OCI-LY3 (cell line): Measurements from ENCODE around the gene ECT2.

Experiments
- H2AFZ ChIP-seq: fragments of 200-600, 300-600 bp; shearing (Covaris generic); 2 replicates; pipeline ENCODE4 v1.6.0; 2014; ENCODE audit warnings: antibody characterized with exemption, low read depth, low read length
- H3K27ac ChIP-seq: fragments of 200-600, 300-600 bp; sonication (generic); 2 replicates; pipeline ENCODE4 v1.5.1; 2014; ENCODE audit warnings: mild to moderate bottlenecking, low read length, moderate library complexity, mixed read lengths
- H3K27me3 ChIP-seq: fragments of 200-600, 300-600 bp; sonication (generic); 2 replicates; pipeline ENCODE4 v1.6.1; 2014; ENCODE audit warnings: low read depth, low read length, mixed read lengths
- H3K36me3 ChIP-seq: fragments of 200-600, 300-600 bp; sonication (generic); replicated peaks from 2 replicates; pipeline ENCODE3; 2014; ENCODE audit warnings: low read depth, low read length, mixed read lengths
- H3K4me1 ChIP-seq: fragments of 300-600, 200-600 bp; sonication (generic); 2 replicates; pipeline ENCODE4 v1.6.1; 2014; ENCODE audit warnings: low read length, mixed read lengths
- H3K4me2 ChIP-seq: fragments of 200-600, 300-600 bp; sonication (generic); 2 replicates; pipeline ENCODE4 v1.6.1; 2014; ENCODE audit warnings: low read length, mixed read lengths
- H3K4me3 ChIP-seq: fragments of 300-600, 200-600 bp; sonication (generic); 2 replicates; pipeline ENCODE4 v1.5.1; 2014; ENCODE audit warnings: antibody characterized with exemption, mild to moderate bottlenecking, low read length, moderate library complexity
- H3K79me2 ChIP-seq: fragments of 300-600, 200-600 bp; shearing (Covaris generic); 2 replicates; pipeline ENCODE4 v1.6.1; 2014; ENCODE audit warnings: mild to moderate bottlenecking, low read length, mixed read lengths
- H3K9ac ChIP-seq: fragments of 300-600, 200-600 bp; shearing (Covaris generic); 2 replicates; pipeline ENCODE4 v1.6.0; 2014; ENCODE audit warnings: mild to moderate bottlenecking, low read length, moderate library complexity
- H3K9me3 ChIP-seq: fragments of 200-600, 300-600 bp; shearing (Covaris generic); 2 replicates; pipeline ENCODE4 v1.6.1; 2014; ENCODE audit warnings: low read length, mixed read lengths; ENCODE audit not compliant: insufficient read depth
- H4K20me1 ChIP-seq: fragments of 200-600, 300-600 bp; sonication (generic); 2 replicates; pipeline ENCODE4 v1.6.1; 2016; ENCODE audit warnings: low read length, mixed read lengths; ENCODE audit not compliant: insufficient read depth
- EZH2phosphoT487 ChIP-seq: fragments of 200-600 bp; shearing (Covaris generic); IDR thresholded peaks from 2 replicates; pipeline ENCODE4 v1.6.1; 2018; ENCODE audit warnings: antibody characterized with exemption, mixed run types, low read depth
- TF ChIP-seq, protein P1 (sequence below): fragments of 200-600, 300-600 bp; sonication (generic); IDR thresholded peaks from 2 replicates; pipeline ENCODE4 v1.5.1; 2014; ENCODE audit warnings: antibody characterized with exemption, low read length, low read depth

The ECT2 gene

GRCh38 chr3:172853005-172853404 lies 102.5 kb downstream of the ECT2 start:
- Histone ChIP-seq H3K27ac (no peak overlapping the region), H2AFZ (no peak overlapping the region), H3K4me2 (no peak overlapping the region), H3K4me1 (no peaks in the 10 kb centered on the region; the same call in 1 of the 2 replicates), H3K9me3 (no peaks in the 10 kb centered on the region), H4K20me1 (no peaks in the 10 kb centered on the region), H3K79me2 (no peaks in the 10 kb centered on the region), H3K9ac (no peak overlapping the region), H3K36me3 (no peaks in the 10 kb centered on the region), H3K4me3 (no peak overlapping the region), H3K27me3 (no peaks in the 10 kb centered on the region)
- TF ChIP-seq, protein P1, sequence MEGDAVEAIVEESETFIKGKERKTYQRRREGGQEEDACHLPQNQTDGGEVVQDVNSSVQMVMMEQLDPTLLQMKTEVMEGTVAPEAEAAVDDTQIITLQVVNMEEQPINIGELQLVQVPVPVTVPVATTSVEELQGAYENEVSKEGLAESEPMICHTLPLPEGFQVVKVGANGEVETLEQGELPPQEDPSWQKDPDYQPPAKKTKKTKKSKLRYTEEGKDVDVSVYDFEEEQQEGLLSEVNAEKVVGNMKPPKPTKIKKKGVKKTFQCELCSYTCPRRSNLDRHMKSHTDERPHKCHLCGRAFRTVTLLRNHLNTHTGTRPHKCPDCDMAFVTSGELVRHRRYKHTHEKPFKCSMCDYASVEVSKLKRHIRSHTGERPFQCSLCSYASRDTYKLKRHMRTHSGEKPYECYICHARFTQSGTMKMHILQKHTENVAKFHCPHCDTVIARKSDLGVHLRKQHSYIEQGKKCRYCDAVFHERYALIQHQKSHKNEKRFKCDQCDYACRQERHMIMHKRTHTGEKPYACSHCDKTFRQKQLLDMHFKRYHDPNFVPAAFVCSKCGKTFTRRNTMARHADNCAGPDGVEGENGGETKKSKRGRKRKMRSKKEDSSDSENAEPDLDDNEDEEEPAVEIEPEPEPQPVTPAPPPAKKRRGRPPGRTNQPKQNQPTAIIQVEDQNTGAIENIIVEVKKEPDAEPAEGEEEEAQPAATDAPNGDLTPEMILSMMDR = no peak
- no peak for TF ChIP-seq EZH2phosphoT487

DNA sequence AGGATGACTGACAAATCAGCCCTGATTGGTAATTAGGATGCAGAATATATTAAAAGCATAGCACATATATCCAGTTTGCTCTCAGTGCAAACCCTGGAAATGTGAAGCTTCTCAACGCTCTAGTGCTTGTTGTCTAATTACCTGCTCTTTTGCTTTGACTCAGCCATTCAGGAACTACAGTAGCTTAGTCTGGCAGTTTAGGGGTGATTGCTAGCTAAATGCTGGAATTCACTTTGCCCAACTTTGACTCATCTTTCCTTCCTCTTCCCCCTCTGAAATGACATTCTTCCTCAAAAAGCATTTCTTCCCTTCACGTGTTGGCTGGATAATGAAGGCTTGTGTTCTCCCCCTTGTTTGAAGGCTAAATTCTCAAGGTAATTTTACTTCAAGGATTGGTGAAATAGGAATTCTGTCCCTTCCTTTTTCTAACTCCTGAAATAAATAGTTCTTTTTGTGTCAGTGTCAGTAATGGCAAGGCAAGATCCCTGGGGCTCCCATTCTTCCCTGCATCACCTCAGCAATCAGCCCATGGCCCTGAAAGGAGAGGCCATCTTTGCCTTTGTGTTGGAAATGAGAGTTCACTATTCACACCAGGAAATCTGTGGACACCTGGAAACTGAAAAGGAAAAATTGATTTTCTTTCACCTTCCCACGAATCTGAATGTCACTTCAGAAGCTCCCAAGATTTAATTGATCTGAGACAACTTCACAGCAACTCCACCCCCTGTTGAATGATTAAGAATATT lies 103.6 kb downstream of the ECT2 start:
- Histone ChIP-seq H2AFZ (no peak overlapping the region), H3K79me2 (no peaks in the 10 kb centered on the region), H3K9me3 (no peaks in the 10 kb centered on the region), H3K27ac (no peak overlapping the region), H3K4me1 (no peaks in the 10 kb centered on the region; the same call in 1 of the 2 replicates), H4K20me1 (no peaks in the 10 kb centered on the region), H3K4me3 (no peak overlapping the region), H3K27me3 (no peaks in the 10 kb centered on the region), H3K9ac (no peak overlapping the region), H3K36me3 (no peaks in the 10 kb centered on the region), H3K4me2 (no peak overlapping the region)
- TF ChIP-seq, protein P1 = no peak
- no peak for TF ChIP-seq EZH2phosphoT487

DNA sequence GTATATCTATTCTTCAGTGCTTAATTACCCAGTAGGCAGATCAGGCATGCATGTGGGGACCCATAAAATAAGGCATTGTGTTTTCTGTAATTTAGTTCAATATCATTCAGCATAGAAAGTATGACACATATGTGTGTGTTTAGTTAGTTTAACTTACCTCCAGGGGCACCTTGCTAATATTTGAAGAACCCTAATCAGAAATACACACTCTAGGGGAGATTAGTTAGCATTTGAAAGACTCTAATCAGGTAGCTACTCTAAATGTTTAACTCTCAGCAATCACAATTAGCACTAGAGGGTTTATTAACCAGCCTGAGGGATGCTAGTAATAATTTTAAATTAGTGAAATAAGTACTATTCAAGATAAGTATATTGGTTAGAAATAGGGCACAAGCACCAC lies 104.5 kb downstream of the ECT2 start:
- no peaks in the 10 kb centered on the region for H3K9me3 ChIP-seq
- H3K4me3 ChIP-seq = no peak overlapping the region
- no peak overlapping the region for H3K4me2 ChIP-seq

More for the DNA sequence above, 104.5 kb downstream of the ECT2 start:
- H3K4me1 ChIP-seq = no peaks in the 10 kb centered on the region; the same call in 1 of the 2 replicates
- no peak overlapping the region for H3K9ac ChIP-seq
- no peaks in the 10 kb centered on the region for H3K79me2 ChIP-seq
- no peaks in the 10 kb centered on the region for H4K20me1 ChIP-seq
- H2AFZ ChIP-seq = no peak overlapping the region
- H3K27ac ChIP-seq = no peak overlapping the region
- TF ChIP-seq EZH2phosphoT487 = no peak
- TF ChIP-seq, protein P1 = no peak
- H3K36me3 ChIP-seq = no peaks in the 10 kb centered on the region
- no peaks in the 10 kb centered on the region for H3K27me3 ChIP-seq
